Activated naive CD4-positive, alpha-beta T cell (primary cell): Measurements from ENCODE around the gene CTSC.
"Not testable (repeated sequence)": the region's sequence is repeated elsewhere in the genome, so short reads cannot be mapped to it uniquely, and the experiment has no call there.

Experiments
- DNase-seq, 4 experiments: peaks; one replicate each; lab custom pipeline; 2025; lab: John Stamatoyannopoulos, UW

CTSC gene

GRCh38 chr11:88281317-88281712 lies 56.2 kb downstream of the CTSC start:
- no peak for DNase-seq

DNA sequence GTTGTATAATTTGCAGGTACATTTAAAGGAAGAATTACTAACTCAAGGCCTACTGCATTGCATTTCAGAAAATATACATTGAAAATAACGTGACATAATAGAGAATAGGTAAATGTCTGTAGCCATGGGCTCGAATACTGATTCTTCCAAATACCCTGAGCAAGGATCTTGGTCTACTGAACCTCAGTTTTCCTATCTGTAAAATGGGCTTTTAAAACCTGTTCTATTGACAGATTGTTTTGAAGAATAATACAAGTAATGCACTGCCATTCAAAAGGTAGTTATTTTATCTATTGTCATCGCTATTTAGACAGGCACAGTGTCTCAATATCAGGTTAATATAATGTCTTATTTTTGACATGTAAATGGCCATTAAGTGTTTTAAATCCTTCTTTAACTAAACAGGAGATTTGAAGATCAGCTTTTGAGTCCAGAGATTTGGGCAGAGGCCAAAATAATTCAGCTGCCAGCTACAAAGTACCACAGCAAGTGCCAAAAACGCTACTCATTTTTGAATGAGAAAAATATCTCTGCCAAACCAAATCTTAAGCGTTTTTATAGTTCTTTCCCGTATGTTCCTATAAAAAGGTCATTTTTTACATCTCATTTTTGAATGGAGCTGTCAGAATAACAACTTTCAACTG lies 56.7 kb downstream of the CTSC start:
- no peak for DNase-seq

DNA sequence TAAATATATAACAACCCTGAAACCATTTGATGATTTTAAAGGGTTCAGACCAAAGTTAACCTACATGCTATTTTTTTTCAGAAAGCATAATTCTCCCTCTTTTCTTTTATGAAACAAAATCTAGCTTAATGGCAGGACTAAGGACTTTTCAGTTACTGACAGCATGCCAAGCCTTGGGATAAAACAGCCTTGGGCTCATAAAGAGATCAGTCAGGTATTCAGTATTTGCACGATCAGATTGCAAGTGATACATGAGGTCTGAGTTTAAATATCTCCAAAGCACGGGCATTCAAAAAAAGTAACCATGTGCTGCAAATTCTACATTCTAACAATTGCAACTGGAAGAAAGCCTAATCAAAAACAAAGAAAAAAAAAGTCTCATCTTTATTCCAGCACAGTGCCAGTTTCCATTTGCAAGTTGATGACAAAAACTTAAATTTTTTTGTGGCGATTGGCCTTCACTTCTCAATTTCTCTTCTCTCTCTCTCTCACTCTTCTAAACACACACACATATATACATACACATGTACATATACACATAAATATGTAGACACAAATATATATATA lies 60.1 kb downstream of the CTSC start:
- DNase-seq, result no peak

- no peak for DNase-seq
Observed at GRCh38 chr11:88275636-88276035, 61.9 kb downstream of the CTSC start.

GRCh38 chr11:88266919-88267318 lies 70.6 kb downstream of the CTSC start:
- no peak for DNase-seq

DNA sequence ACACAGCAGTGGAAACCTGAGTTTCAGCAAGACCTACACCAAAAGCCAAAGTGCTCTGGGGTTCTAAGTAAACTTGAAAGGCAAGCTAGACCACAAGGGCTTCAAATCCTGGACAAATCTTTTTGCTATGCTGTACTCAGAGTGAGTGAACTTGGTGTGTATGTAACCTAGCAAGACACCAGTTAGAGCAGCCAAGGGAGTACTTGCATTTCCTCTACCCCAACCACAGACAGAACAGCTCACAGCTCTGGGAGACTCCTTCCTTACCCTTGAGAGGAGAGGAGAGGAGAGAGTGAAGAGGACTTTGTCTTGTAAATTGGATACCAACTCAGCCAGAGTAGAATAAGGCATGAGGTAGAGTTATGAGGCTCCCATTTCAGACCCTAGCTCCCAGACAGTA lies 71.4 kb downstream of the CTSC start:
- DNase-seq, result no peak

- no peak for DNase-seq
Observed at GRCh38 chr11:88259431-88259830, 78.1 kb downstream of the CTSC start.

GRCh38 chr11:88252208-88252607 lies 85.3 kb downstream of the CTSC start:
- DNase-seq, result no peak

- DNase-seq, result no peak
Observed at GRCh38 chr11:88250566-88251242, 86.8 kb downstream of the CTSC start.

- no peak for DNase-seq
Observed at GRCh38 chr11:88249706-88250105, 87.8 kb downstream of the CTSC start.

GRCh38 chr11:88246696-88247095 lies 90.8 kb downstream of the CTSC start:
- no peak for DNase-seq

GRCh38 chr11:88245576-88245975 lies 92.0 kb downstream of the CTSC start:
- DNase-seq, result not testable (repeated sequence)
